VCaP (cell line): ENCODE measurements around the gene FSTL5.

Source experiments
- H3K27ac ChIP-seq: fragments of 450-650 bp; 2 replicates; pipeline ENCODE4 v1.5.1; 2017
- TF ChIP-seq, protein P1 (sequence below): fragments of 450-650 bp; conservative IDR thresholded peaks from 2 replicates; pipeline ENCODE4 v1.5.1; 2017; ENCODE audit warnings: mild to moderate bottlenecking, moderate library complexity

Gene FSTL5

DNA sequence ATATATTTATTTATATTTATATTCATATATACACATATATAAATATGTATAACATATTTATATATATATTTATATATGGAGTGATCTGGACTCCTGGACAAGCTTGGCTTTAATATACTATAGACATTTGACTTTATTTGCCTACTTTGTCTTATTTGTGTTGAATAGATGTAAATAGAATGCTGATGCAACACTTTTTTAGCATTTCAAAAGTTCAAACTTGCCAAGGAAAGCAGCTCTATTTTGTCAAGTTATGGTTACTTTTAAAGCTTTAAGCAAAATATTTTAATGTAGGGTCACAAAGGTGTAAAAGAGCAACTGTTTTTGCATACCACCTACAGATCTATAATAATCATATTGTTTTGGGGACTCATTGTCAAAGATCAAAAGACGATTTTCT, 61.1 kb downstream of the FSTL5 start:
- TF ChIP-seq, protein P1, sequence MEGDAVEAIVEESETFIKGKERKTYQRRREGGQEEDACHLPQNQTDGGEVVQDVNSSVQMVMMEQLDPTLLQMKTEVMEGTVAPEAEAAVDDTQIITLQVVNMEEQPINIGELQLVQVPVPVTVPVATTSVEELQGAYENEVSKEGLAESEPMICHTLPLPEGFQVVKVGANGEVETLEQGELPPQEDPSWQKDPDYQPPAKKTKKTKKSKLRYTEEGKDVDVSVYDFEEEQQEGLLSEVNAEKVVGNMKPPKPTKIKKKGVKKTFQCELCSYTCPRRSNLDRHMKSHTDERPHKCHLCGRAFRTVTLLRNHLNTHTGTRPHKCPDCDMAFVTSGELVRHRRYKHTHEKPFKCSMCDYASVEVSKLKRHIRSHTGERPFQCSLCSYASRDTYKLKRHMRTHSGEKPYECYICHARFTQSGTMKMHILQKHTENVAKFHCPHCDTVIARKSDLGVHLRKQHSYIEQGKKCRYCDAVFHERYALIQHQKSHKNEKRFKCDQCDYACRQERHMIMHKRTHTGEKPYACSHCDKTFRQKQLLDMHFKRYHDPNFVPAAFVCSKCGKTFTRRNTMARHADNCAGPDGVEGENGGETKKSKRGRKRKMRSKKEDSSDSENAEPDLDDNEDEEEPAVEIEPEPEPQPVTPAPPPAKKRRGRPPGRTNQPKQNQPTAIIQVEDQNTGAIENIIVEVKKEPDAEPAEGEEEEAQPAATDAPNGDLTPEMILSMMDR, result no peak
- no peak overlapping the region for H3K27ac ChIP-seq

GRCh38 chr4:162101337-162101736, 62.5 kb downstream of the FSTL5 start:
- no peak overlapping the region for H3K27ac ChIP-seq
- TF ChIP-seq, protein P1, result no peak

DNA sequence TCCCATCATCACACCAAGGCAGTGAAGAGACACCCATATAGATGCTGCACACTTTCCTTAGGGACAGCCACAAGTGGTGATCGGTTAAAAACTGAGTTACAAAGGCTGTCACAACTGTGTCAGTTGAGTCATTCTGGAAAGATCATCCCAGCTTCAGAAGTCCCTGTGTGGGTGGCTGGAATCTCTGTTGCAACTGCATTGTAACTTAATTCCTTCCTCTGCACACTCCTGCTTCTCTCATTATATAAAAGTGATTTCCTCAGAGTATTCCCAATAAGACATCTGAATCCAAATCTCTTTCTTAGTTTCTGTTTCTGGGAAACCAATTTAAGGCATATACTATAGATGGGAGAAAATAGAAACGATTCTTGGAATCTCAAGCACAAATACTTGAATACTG, 88.1 kb downstream of the FSTL5 start:
- no peak overlapping the region for H3K27ac ChIP-seq
- TF ChIP-seq, protein P1, result no peak

GRCh38 chr4:162061214-162061613, 102.6 kb downstream of the FSTL5 start:
- no peak overlapping the region for H3K27ac ChIP-seq
- TF ChIP-seq, protein P1, result no peak

DNA sequence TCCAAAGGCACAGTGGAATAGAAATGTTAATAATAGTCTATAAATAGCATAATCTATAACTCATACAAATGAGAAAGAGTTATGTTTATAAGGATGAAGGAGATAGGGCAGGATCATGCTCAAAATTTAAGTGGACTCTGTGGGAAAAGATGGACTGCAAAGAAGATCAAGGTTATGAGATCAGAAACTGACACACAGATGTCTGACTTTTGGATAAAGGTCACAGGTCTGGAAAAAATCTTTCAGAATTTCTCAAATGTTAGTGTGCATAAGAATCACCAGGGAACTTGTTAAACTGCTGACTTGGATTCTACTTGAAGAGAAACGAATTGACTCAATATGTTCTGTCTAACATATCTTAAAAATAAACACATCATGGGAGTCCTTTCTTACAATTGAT, 104.1 kb downstream of the FSTL5 start:
- H3K27ac ChIP-seq, result no peak overlapping the region
- TF ChIP-seq, protein P1, result no peak

- H3K27ac ChIP-seq, result no peak overlapping the region
- TF ChIP-seq, protein P1, result no peak
These were observed 106.8 kb downstream of the FSTL5 start for GRCh38 chr4:162056990-162057389.

- no peak overlapping the region for H3K27ac ChIP-seq
- TF ChIP-seq, protein P1, result no peak
These were observed 117.7 kb downstream of the FSTL5 start for GRCh38 chr4:162046135-162046534.

DNA sequence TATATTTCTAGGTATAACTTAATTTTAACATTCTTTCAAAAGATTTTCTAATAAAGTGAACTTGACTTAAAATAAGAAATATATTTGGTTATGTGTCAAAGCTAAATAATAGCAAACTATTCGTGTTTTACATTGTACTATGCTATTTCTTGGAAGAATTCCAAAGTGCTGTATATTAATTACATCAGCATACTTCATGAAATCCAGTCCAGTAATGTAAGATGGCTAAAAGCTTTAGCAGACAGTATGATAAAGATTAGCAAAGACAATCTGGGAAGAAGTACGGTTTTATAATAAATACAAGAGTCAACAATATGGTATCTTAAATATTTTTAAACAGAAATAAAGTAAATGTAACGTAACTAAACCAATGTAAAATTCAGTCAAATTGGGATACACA, 125.7 kb downstream of the FSTL5 start:
- TF ChIP-seq, protein P1, result no peak
- no peak overlapping the region for H3K27ac ChIP-seq
